HepG2 (cell line): ENCODE data around the gene FHIT.

Experiments
- ZNF589 ChIP-seq: sonication (generic); formaldehyde crosslinking; conservative IDR thresholded peaks from 2 replicates; pipeline ENCODE4 v1.8.0; 2022; ENCODE audit warnings: mild to moderate bottlenecking, moderate library complexity, missing genetic modification reagents
- TF ChIP-seq, protein P1 (sequence below): sonication (generic); formaldehyde crosslinking; IDR thresholded peaks from 2 replicates; pipeline ENCODE4 v1.4.0; 2020; ENCODE audit warnings: missing genetic modification reagents

DNA sequence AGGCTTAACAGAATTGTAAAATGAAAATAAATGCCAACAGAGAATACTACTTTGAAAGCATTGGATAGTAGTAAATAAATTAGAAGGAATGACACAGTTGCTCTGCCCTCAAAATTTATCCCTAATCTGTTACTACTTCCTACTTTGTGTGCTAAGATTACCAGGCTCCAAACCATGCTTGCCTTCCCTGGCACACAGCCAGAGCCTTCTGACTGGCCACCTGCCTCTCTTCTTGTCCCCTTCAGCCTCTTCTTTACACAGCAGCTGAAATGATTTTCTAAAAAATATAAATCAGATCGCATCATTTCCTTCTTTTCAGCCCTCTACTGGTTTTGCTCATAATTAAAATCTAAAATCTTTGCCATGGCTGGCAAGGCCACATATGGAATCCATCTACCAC is 334.1 kb downstream of the FHIT start:
- TF ChIP-seq ZNF589 (CRISPR knock-in tag): no peak
- TF ChIP-seq, protein P1, sequence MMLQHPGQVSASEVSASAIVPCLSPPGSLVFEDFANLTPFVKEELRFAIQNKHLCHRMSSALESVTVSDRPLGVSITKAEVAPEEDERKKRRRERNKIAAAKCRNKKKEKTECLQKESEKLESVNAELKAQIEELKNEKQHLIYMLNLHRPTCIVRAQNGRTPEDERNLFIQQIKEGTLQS: no peak
